CD4-positive, alpha-beta T cell (primary cell): ENCODE data around the gene MYO1D. TPM values are rescaled to one million over a fixed set of nuclear protein-coding genes. Genes with fewer than 3 reads are reported as not detected.

ENCODE experiments used
- ATAC-seq: fragments of 200-7000 bp; cut with Tn5 transposase; one replicate; pipeline ENCODE4 v1.10.0; 2022; ENCODE audit warnings: mild to moderate bottlenecking; ENCODE audit not compliant: poor library complexity
- CTCF ChIA-PET: fragments of 350-600 bp; sonication (Branson Sonifier 250); formaldehyde crosslinking; loops from one replicate; lab custom pipeline; 2021; ENCODE audit warnings: antibody characterized with exemption, inconsistent platforms; lab: Charles Lee
- POLR2A ChIA-PET: fragments of 350-600 bp; sonication (Branson Sonifier 250); formaldehyde crosslinking; loops from one replicate; lab custom pipeline; 2021; ENCODE audit warnings: antibody characterized with exemption, inconsistent platforms; lab: Charles Lee
- DNase-seq, 14 experiments: peaks; one replicate each; pipeline ENCODE4 v3.0.0-alpha.2; 2013 to 2020; ENCODE audit warnings: mixed read lengths in 2 of 14
- H3K27ac ChIP-seq, 2 donors: one replicate each; pipeline versions ENCODE4 v1.5.1 to v1.7.0; 2013; ENCODE audit warnings: low read length in 2 of 2, low read depth in 1 of 2, mild to moderate bottlenecking in 1 of 2
- H3K27me3 ChIP-seq, 2 experiments: 1 replicate in 1 of 2; 2 replicates in 1 of 2; pipeline versions ENCODE4 v1.6.1 to v1.7.0; 2013; ENCODE audit warnings: low read length in 2 of 2, control low read depth in 1 of 2, mild to moderate bottlenecking in 1 of 2, moderate library complexity in 1 of 2; ENCODE audit not compliant: insufficient read depth in 2 of 2, control insufficient read depth in 1 of 2
- H3K36me3 ChIP-seq: one replicate; pipeline ENCODE4 v1.6.1; 2013; ENCODE audit warnings: low read length, control low read depth; ENCODE audit not compliant: insufficient read depth
- H3K4me1 ChIP-seq: one replicate; pipeline ENCODE4 v1.6.1; 2013; ENCODE audit warnings: low read length, control low read depth; ENCODE audit not compliant: insufficient read depth
- H3K4me3 ChIP-seq: one replicate; pipeline ENCODE4 v1.5.1; 2013; ENCODE audit warnings: mild to moderate bottlenecking, low read length, moderate library complexity
- H3K9me3 ChIP-seq, 2 experiments: 1 replicate in 1 of 2; 2 replicates in 1 of 2; pipeline versions ENCODE4 v1.6.1 to v1.7.0; 2013; ENCODE audit warnings: low read length in 2 of 2, mild to moderate bottlenecking in 2 of 2, control low read depth in 1 of 2, moderate library complexity in 1 of 2; ENCODE audit not compliant: control insufficient read depth in 1 of 2, insufficient read depth in 1 of 2
- H3K27ac Mint-ChIP-seq: one replicate; pipeline ENCODE4 v1.8.0; 2020; ENCODE audit warnings: mixed read lengths
- H3K27me3 Mint-ChIP-seq: one replicate; pipeline ENCODE4 v1.8.0; 2021; ENCODE audit warnings: mixed read lengths
- H3K36me3 Mint-ChIP-seq: one replicate; pipeline ENCODE4 v1.8.0; 2021; ENCODE audit warnings: low read depth, mixed read lengths
- H3K4me1 Mint-ChIP-seq: one replicate; pipeline ENCODE4 v1.8.0; 2021; ENCODE audit warnings: low read depth, mixed read lengths
- H3K4me3 Mint-ChIP-seq: one replicate; pipeline ENCODE4 v1.8.0; 2020; ENCODE audit warnings: mild to moderate bottlenecking, mixed read lengths
- H3K9me3 Mint-ChIP-seq: one replicate; pipeline ENCODE4 v1.8.0; 2020; ENCODE audit warnings: mixed read lengths
- intact Hi-C, 2 experiments: fragments of 100-400 bp; cut with DNase I in 1 of 2; cut with micrococcal nuclease in 1 of 2; formaldehyde crosslinking; loops; one replicate each; pipeline versions ENCODE4 v1.15.1 to v1.9.0; 2023 to 2025; cut with DNase I, micrococcal nuclease
- total RNA-seq, 174 experiments: library from RNA in 2 of 174; stranded (reverse) in 2 of 174; gene quantifications; one replicate each; pipeline ENCODE4 v1.2.3 and lab custom pipeline; 2021 to 2026
- TF ChIP-seq, protein P1 (sequence below): fragments of 200-600 bp; IDR thresholded peaks from one replicate; pipeline ENCODE4 v1.8.0; 2022; ENCODE audit warnings: antibody characterized with exemption, mild to moderate bottlenecking

Gene MYO1D
- total RNA-seq, 2 experiments from 2014 or later: 5.8 to 6.4 TPM

GRCh38 chr17:32567511-32567910 is 309.4 kb downstream of the MYO1D start:
- ChIA-PET POLR2A (no interaction called here), CTCF (no interaction called here)
- no peaks in the 10 kb centered on the region for H3K36me3 ChIP-seq
- Mint-ChIP-seq H3K27ac (no peak overlapping the region), H3K36me3 (no peaks in the 10 kb centered on the region), H3K4me1 (peaks cover 11% of the 10 kb centered on the region), H3K9me3 (no peaks in the 10 kb centered on the region), H3K4me3 (no peak overlapping the region), H3K27me3 (no peaks in the 10 kb centered on the region)
- intact Hi-C loops: no loop called here
- no peaks in the 10 kb centered on the region for H3K27me3 ChIP-seq
- H3K4me3 ChIP-seq: no peak overlapping the region
- H3K27ac ChIP-seq: no peak overlapping the region
- ATAC-seq (no peak), DNase-seq (no peak)
- no peaks in the 10 kb centered on the region for H3K9me3 ChIP-seq
- TF ChIP-seq, protein P1, sequence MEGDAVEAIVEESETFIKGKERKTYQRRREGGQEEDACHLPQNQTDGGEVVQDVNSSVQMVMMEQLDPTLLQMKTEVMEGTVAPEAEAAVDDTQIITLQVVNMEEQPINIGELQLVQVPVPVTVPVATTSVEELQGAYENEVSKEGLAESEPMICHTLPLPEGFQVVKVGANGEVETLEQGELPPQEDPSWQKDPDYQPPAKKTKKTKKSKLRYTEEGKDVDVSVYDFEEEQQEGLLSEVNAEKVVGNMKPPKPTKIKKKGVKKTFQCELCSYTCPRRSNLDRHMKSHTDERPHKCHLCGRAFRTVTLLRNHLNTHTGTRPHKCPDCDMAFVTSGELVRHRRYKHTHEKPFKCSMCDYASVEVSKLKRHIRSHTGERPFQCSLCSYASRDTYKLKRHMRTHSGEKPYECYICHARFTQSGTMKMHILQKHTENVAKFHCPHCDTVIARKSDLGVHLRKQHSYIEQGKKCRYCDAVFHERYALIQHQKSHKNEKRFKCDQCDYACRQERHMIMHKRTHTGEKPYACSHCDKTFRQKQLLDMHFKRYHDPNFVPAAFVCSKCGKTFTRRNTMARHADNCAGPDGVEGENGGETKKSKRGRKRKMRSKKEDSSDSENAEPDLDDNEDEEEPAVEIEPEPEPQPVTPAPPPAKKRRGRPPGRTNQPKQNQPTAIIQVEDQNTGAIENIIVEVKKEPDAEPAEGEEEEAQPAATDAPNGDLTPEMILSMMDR: no peak
- H3K4me1 ChIP-seq: no peaks in the 10 kb centered on the region

DNA sequence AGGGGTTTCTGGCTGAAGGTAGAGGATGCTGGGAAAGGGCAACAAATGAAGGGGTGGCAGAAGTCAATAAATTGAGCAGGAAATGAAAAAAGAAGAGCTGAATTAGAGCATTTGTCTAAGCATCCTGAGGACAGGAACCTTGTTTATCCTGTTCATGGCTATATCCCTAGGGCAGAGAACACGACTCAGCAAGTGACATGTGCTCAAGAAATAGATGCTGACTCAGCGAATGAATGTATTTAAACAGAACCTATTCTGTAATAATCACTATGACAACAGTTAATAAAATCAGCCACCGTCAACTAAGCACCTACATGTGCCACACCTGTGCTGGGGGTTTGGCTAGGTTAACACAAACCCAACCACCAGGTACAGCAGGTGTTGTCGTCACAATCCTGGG is 309.8 kb downstream of the MYO1D start:
- ChIA-PET CTCF (no interaction called here), POLR2A (no interaction called here)
- no peaks in the 10 kb centered on the region for H3K4me1 ChIP-seq
- Mint-ChIP-seq H3K9me3 (no peaks in the 10 kb centered on the region), H3K4me3 (no peak overlapping the region), H3K36me3 (no peaks in the 10 kb centered on the region), H3K27ac (no peak overlapping the region), H3K4me1 (peaks cover 11% of the 10 kb centered on the region), H3K27me3 (no peaks in the 10 kb centered on the region)
- no peaks in the 10 kb centered on the region for H3K9me3 ChIP-seq
- H3K36me3 ChIP-seq: no peaks in the 10 kb centered on the region
- no peaks in the 10 kb centered on the region for H3K27me3 ChIP-seq
- no peak for DNase-seq
- TF ChIP-seq, protein P1: no peak
- no peak overlapping the region for H3K4me3 ChIP-seq
- H3K27ac ChIP-seq: no peak overlapping the region
- intact Hi-C loops: no loop called here
- no peak for ATAC-seq

DNA sequence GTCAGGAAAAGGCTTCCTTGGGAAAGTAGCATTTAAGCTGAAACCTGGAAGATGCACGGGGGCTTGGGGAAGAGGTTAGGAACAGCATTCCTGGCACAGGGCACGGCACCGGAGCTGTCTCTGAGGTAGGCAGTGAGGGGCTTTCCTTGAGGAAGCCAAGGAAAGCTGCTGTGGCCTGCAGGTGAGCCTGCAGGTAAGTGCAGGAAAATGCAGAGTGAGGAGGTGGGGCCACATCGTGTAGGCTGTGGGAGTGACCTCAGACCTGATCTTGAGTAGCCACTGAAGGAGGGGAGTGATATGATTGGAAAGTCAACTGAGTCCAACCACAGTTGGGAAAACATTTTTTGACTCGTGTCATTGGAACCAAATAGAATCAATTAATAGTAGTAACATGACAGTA is 310.6 kb downstream of the MYO1D start:
- H3K4me3 Mint-ChIP-seq: no peak overlapping the region

More for the DNA sequence above, 310.6 kb downstream of the MYO1D start:
- ATAC-seq (no peak), DNase-seq (no peak)
- Mint-ChIP-seq H3K27me3 (no peaks in the 10 kb centered on the region), H3K27ac (no peak overlapping the region), H3K9me3 (no peaks in the 10 kb centered on the region), H3K4me1 (peaks cover 11% of the 10 kb centered on the region), H3K36me3 (no peaks in the 10 kb centered on the region)
- H3K4me1 ChIP-seq: no peaks in the 10 kb centered on the region
- no peak overlapping the region for H3K4me3 ChIP-seq
- POLR2A ChIA-PET: no interaction called here
- H3K27me3 ChIP-seq: no peaks in the 10 kb centered on the region
- CTCF ChIA-PET: no interaction called here
- H3K36me3 ChIP-seq: no peaks in the 10 kb centered on the region
- no peak overlapping the region for H3K27ac ChIP-seq
- intact Hi-C loops: no loop called here
- H3K9me3 ChIP-seq: no peaks in the 10 kb centered on the region
- TF ChIP-seq, protein P1: no peak
